ENCODE measurements around the gene RABGAP1L.
"Not testable (repeated sequence)": the region's sequence is repeated elsewhere in the genome, so short reads cannot be mapped to it uniquely, and the experiment has no call there.

The RABGAP1L gene

GRCh38 chr1:174399211-174399610, 239.9 kb downstream of the RABGAP1L start:
- no peak for TF ChIP-seq POLR2A (IDR thresholded peaks at IDR 0.05; ENCODE audit: low read length)
- no peak for TF ChIP-seq GATA1 (IDR thresholded peaks at IDR 0.05; ENCODE audit: low read depth, low read length)
- no peak for DNase-seq

GRCh38 chr1:174401075-174401474, 241.8 kb downstream of the RABGAP1L start:
- DNase-seq: no peak
- TF ChIP-seq POLR2A (IDR thresholded peaks at IDR 0.05; ENCODE audit: low read length): no peak
- no peak for TF ChIP-seq GATA1 (IDR thresholded peaks at IDR 0.05; ENCODE audit: low read depth, low read length)

- TF ChIP-seq GATA1 (IDR thresholded peaks at IDR 0.05; ENCODE audit: low read depth, low read length) (no peak), POLR2A (IDR thresholded peaks at IDR 0.05; ENCODE audit: low read length) (no peak)
- no peak for DNase-seq
These were observed 245.9 kb downstream of the RABGAP1L start for GRCh38 chr1:174405219-174405618.

- DNase-seq: no peak
- TF ChIP-seq GATA1 (IDR thresholded peaks at IDR 0.05; ENCODE audit: low read depth, low read length) (no peak), POLR2A (IDR thresholded peaks at IDR 0.05; ENCODE audit: low read length) (no peak)
These were observed 247.1 kb downstream of the RABGAP1L start for GRCh38 chr1:174406421-174406820.

- no peak for DNase-seq
- TF ChIP-seq GATA1 (IDR thresholded peaks at IDR 0.05; ENCODE audit: low read depth, low read length): no peak
- no peak for TF ChIP-seq POLR2A (IDR thresholded peaks at IDR 0.05; ENCODE audit: low read length)
These were observed 248.3 kb downstream of the RABGAP1L start for GRCh38 chr1:174407665-174408064.

- no peak for TF ChIP-seq GATA1 (IDR thresholded peaks at IDR 0.05; ENCODE audit: low read depth, low read length)
- TF ChIP-seq POLR2A (IDR thresholded peaks at IDR 0.05; ENCODE audit: low read length): no peak
These were observed 248.8 kb downstream of the RABGAP1L start for GRCh38 chr1:174408146-174408545.

GRCh38 chr1:174409801-174410200, 250.5 kb downstream of the RABGAP1L start:
- not testable (repeated sequence) for DNase-seq

More at GRCh38 chr1:174408146-174408545, 248.8 kb downstream of the RABGAP1L start:
- peak in 1 of 2 experiments; percentile 13 for DNase-seq

- peak; percentile 14 to 15 for DNase-seq
- TF ChIP-seq GATA1 (IDR thresholded peaks at IDR 0.05; ENCODE audit: low read depth, low read length): no peak
- TF ChIP-seq POLR2A (IDR thresholded peaks at IDR 0.05; ENCODE audit: low read length): no peak
These were observed 254.3 kb downstream of the RABGAP1L start for GRCh38 chr1:174413632-174414031.

GRCh38 chr1:174414203-174414602, 254.9 kb downstream of the RABGAP1L start:
- no peak for DNase-seq
- TF ChIP-seq POLR2A (IDR thresholded peaks at IDR 0.05; ENCODE audit: low read length): no peak
- no peak for TF ChIP-seq GATA1 (IDR thresholded peaks at IDR 0.05; ENCODE audit: low read depth, low read length)

GRCh38 chr1:174415506-174415905, 256.2 kb downstream of the RABGAP1L start:
- no peak for DNase-seq
- TF ChIP-seq GATA1 (IDR thresholded peaks at IDR 0.05; ENCODE audit: low read depth, low read length) (no peak), POLR2A (IDR thresholded peaks at IDR 0.05; ENCODE audit: low read length) (no peak)

GRCh38 chr1:174417921-174418320, 258.6 kb downstream of the RABGAP1L start:
- DNase-seq: no peak

GRCh38 chr1:174425121-174425520, 265.8 kb downstream of the RABGAP1L start:
- TF ChIP-seq POLR2A (IDR thresholded peaks at IDR 0.05; ENCODE audit: low read length): no peak
- TF ChIP-seq GATA1 (IDR thresholded peaks at IDR 0.05; ENCODE audit: low read depth, low read length): no peak
- DNase-seq: peak in 1 of 2 experiments; percentile 19

More at GRCh38 chr1:174417921-174418320, 258.6 kb downstream of the RABGAP1L start:
- TF ChIP-seq POLR2A (IDR thresholded peaks at IDR 0.05; ENCODE audit: low read length): no peak
- TF ChIP-seq GATA1 (IDR thresholded peaks at IDR 0.05; ENCODE audit: low read depth, low read length): no peak

GRCh38 chr1:174426153-174426552, 266.8 kb downstream of the RABGAP1L start:
- DNase-seq: no peak
- no peak for TF ChIP-seq GATA1 (IDR thresholded peaks at IDR 0.05; ENCODE audit: low read depth, low read length)
- no peak for TF ChIP-seq POLR2A (IDR thresholded peaks at IDR 0.05; ENCODE audit: low read length)

GRCh38 chr1:174428033-174428432, 268.7 kb downstream of the RABGAP1L start:
- TF ChIP-seq POLR2A (IDR thresholded peaks at IDR 0.05; ENCODE audit: low read length) (no peak), GATA1 (IDR thresholded peaks at IDR 0.05; ENCODE audit: low read depth, low read length) (no peak)
- DNase-seq: peak; percentile 37 to 73

- TF ChIP-seq GATA1 (IDR thresholded peaks at IDR 0.05; ENCODE audit: low read depth, low read length): no peak
- TF ChIP-seq POLR2A (IDR thresholded peaks at IDR 0.05; ENCODE audit: low read length): no peak
- DNase-seq: no peak
These were observed 269.4 kb downstream of the RABGAP1L start for GRCh38 chr1:174428739-174429138.

- TF ChIP-seq GATA1 (IDR thresholded peaks at IDR 0.05; ENCODE audit: low read depth, low read length) (no peak), POLR2A (IDR thresholded peaks at IDR 0.05; ENCODE audit: low read length) (no peak)
- DNase-seq: no peak
These were observed 274.1 kb downstream of the RABGAP1L start for GRCh38 chr1:174433451-174433850.

All from erythroblast (primary cell).